K562 (cell line): Measurements from ENCODE around the gene AK5. TPM values are rescaled to one million over a fixed set of nuclear protein-coding genes. Genes with fewer than 3 reads are reported as not detected.

Experiments used
- ARID3B ChIP-seq: fragments of 250-450 bp; sonication (Bioruptor Pico); IDR thresholded peaks from 2 replicates; pipeline ENCODE4 v1.4.0; 2020; ENCODE audit warnings: borderline replicate concordance
- CBX8 ChIP-seq: fragments of 200-600 bp; sonication (generic); IDR thresholded peaks from 2 replicates; pipeline ENCODE4 v1.6.1; 2012; ENCODE audit warnings: borderline replicate concordance, mixed run types, low read depth, mild to moderate bottlenecking, moderate library complexity, mixed read lengths, low read length, control low read depth, inconsistent platforms; ENCODE audit not compliant: poor library complexity, severe bottlenecking; ENCODE audit errors: extremely low read depth
- CTBP1 ChIP-seq: fragments of 450-650 bp; IDR thresholded peaks from 2 replicates; pipeline ENCODE4 v1.6.1; 2016; ENCODE audit warnings: borderline replicate concordance
- ELF4 ChIP-seq: fragments of 450-650 bp; formaldehyde crosslinking; IDR thresholded peaks from 2 replicates; pipeline ENCODE4 v1.4.0; 2022; ENCODE audit warnings: missing genetic modification characterization
- HDAC1 ChIP-seq, 2 experiments: fragments of 450-650 bp; IDR thresholded peaks; 2 replicates each; pipeline ENCODE4 v1.6.1; 2016 to 2017; ENCODE audit warnings: inconsistent platforms in 1 of 2, mild to moderate bottlenecking in 1 of 2, moderate library complexity in 1 of 2
- L3MBTL2 ChIP-seq: fragments of 450-650 bp; IDR thresholded peaks from 2 replicates; pipeline ENCODE4 v1.6.1; 2016; ENCODE audit warnings: mild to moderate bottlenecking, moderate library complexity
- NCOA1 ChIP-seq: fragments of 450-650 bp; IDR thresholded peaks from 2 replicates; pipeline ENCODE4 v1.6.1; 2016; ENCODE audit warnings: low read depth
- STAT5A ChIP-seq: IDR thresholded peaks from 2 replicates; pipeline ENCODE4 v1.6.1; 2012; ENCODE audit warnings: low read length, inconsistent platforms, borderline replicate concordance
- polyA plus RNA-seq, 8 experiments: library from polyadenylated mRNA; depleted of rRNA in 4 of 8; stranded (reverse) in 5 of 8; unstranded in 3 of 8; fragments of >200 nt; fragmentation: Nextera tagmentation in 2 of 8; fragmentation: Illumina TruSeq in 1 of 8; extraction: Ambion mirVana in 2 of 8; extraction: Trizol in 1 of 8; gene quantifications; 2 replicates each; pipeline versions ENCODE4 v1.2.1 to v1.2.3, GENCODE V29; 2011 to 2014; ENCODE audit warnings: inconsistent platforms in 1 of 8, missing spikeins in 1 of 8
- total RNA-seq, 7 experiments: library from RNA; depleted of rRNA in 6 of 7; stranded (reverse); fragments of >200 nt in 6 of 7; fragmentation: Illumina TruSeq in 2 of 7; extraction: Trizol in 2 of 7; gene quantifications; 2 replicates each; pipeline versions ENCODE4 v1.2.1 to v1.2.3, GENCODE V29; 2011 to 2021; ENCODE audit warnings: low replicate concordance in 1 of 7
- TF ChIP-seq, protein P1 (sequence below): fragments of 450-650 bp; IDR thresholded peaks from 2 replicates; pipeline ENCODE4 v1.6.1; 2017; ENCODE audit warnings: antibody characterized with exemption, mild to moderate bottlenecking
- TF ChIP-seq, protein P2 (sequence below): IDR thresholded peaks from 2 replicates; pipeline ENCODE4 v1.6.1; 2011; ENCODE audit warnings: borderline replicate concordance, low read depth, mild to moderate bottlenecking, moderate library complexity, low read length; ENCODE audit not compliant: insufficient read depth, poor library complexity, severe bottlenecking

AK5 gene
- total and polyA plus RNA-seq, 9 of the 15 experiments (the other 6 are each of a cell fraction or from before 2014, with no cell fraction given) = 0.06 TPM; not detected in 8

GRCh38 chr1:77350012-77350770, 68.4 kb downstream of the AK5 start (continued):
- TF ChIP-seq, protein P1, sequence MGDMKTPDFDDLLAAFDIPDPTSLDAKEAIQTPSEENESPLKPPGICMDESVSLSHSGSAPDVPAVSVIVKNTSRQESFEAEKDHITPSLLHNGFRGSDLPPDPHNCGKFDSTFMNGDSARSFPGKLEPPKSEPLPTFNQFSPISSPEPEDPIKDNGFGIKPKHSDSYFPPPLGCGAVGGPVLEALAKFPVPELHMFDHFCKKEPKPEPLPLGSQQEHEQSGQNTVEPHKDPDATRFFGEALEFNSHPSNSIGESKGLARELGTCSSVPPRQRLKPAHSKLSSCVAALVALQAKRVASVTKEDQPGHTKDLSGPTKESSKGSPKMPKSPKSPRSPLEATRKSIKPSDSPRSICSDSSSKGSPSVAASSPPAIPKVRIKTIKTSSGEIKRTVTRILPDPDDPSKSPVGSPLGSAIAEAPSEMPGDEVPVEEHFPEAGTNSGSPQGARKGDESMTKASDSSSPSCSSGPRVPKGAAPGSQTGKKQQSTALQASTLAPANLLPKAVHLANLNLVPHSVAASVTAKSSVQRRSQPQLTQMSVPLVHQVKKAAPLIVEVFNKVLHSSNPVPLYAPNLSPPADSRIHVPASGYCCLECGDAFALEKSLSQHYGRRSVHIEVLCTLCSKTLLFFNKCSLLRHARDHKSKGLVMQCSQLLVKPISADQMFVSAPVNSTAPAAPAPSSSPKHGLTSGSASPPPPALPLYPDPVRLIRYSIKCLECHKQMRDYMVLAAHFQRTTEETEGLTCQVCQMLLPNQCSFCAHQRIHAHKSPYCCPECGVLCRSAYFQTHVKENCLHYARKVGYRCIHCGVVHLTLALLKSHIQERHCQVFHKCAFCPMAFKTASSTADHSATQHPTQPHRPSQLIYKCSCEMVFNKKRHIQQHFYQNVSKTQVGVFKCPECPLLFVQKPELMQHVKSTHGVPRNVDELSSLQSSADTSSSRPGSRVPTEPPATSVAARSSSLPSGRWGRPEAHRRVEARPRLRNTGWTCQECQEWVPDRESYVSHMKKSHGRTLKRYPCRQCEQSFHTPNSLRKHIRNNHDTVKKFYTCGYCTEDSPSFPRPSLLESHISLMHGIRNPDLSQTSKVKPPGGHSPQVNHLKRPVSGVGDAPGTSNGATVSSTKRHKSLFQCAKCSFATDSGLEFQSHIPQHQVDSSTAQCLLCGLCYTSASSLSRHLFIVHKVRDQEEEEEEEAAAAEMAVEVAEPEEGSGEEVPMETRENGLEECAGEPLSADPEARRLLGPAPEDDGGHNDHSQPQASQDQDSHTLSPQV = 0 out of 2 replicates have a peak, but pooled peaks have one; percentile 45
- TF ChIP-seq HDAC1 (IDR thresholded peaks at IDR 0.05) = 0 out of 4 replicates have a peak, but pooled peaks of 1 of the 2 experiments have one; percentile 18
- TF ChIP-seq, protein P2, sequence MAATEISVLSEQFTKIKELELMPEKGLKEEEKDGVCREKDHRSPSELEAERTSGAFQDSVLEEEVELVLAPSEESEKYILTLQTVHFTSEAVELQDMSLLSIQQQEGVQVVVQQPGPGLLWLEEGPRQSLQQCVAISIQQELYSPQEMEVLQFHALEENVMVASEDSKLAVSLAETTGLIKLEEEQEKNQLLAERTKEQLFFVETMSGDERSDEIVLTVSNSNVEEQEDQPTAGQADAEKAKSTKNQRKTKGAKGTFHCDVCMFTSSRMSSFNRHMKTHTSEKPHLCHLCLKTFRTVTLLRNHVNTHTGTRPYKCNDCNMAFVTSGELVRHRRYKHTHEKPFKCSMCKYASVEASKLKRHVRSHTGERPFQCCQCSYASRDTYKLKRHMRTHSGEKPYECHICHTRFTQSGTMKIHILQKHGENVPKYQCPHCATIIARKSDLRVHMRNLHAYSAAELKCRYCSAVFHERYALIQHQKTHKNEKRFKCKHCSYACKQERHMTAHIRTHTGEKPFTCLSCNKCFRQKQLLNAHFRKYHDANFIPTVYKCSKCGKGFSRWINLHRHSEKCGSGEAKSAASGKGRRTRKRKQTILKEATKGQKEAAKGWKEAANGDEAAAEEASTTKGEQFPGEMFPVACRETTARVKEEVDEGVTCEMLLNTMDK = no peak
- no peak for TF ChIP-seq NCOA1
- 0 out of 2 replicates have a peak, but pooled peaks have one; percentile 27 for TF ChIP-seq STAT5A
- no peak for TF ChIP-seq CBX8
- no peak for TF ChIP-seq ELF4 (CRISPR knock-in tag)
- TF ChIP-seq CTBP1 = peak; percentile 67; the same call in 1 of the 2 replicates
- 0 out of 2 replicates have a peak, but pooled peaks have one; percentile 33 for TF ChIP-seq L3MBTL2
- TF ChIP-seq ARID3B (CRISPR knock-in tag) = no peak
